Activated CD4-positive, CD25-positive, alpha-beta regulatory T cell treated with anti-CD3 and anti-CD28 coated beads, Interleukin-2, amount 50 U/mL, for 16 hours (primary cell): ENCODE measurements around the gene WDR76.

Experiments
- DNase-seq: peaks from one replicate; pipeline ENCODE4 v3.0.0-alpha.2; 2020; ENCODE audit warnings: low read depth, low spot score

The WDR76 gene

GRCh38 chr15:43913026-43913780 lies 86.4 kb downstream of the WDR76 start:
- DNase-seq, result no peak

GRCh38 chr15:43913941-43914340 lies 87.1 kb downstream of the WDR76 start:
- no peak for DNase-seq

- no peak for DNase-seq
Observed at GRCh38 chr15:43915631-43916325, 89.0 kb downstream of the WDR76 start.

GRCh38 chr15:43916326-43916660 lies 89.5 kb downstream of the WDR76 start:
- no peak for DNase-seq
